Stimulated activated CD8-positive, alpha-beta memory T cell treated with anti-CD3 and anti-CD28 coated beads, Interleukin-4, amount 100 ng/mL, for 24 hours (primary cell): ENCODE data around the gene MRTFA.
"Not testable (repeated sequence)": the region's sequence is repeated elsewhere in the genome, so short reads cannot be mapped to it uniquely, and the experiment has no call there.

Experiments
- DNase-seq: peaks from one replicate; pipeline ENCODE4 v3.0.0-alpha.2; 2020; ENCODE audit warnings: low read depth

The MRTFA gene

DNA sequence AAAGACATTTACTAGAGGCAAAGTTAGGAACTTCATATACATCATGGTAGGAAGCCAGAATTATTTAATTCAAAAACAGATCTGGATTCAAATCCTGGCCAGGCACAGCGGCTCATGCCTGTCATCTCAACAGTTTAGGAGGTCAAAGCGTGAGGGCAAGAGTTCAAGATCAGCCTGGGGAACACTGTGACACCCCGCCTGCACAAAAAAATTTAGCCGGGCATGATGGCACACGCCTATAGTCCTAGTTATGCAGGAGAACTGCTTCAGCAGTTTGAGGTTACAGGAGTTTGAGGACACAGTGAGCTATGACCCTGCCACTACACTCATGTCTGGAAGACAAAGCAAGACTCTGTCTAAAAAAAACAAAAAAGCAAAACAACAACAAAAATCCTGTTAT, 8.9 kb downstream of the MRTFA start:
- no peak for DNase-seq

GRCh38 chr22:40626851-40627250, 9.7 kb downstream of the MRTFA start:
- no peak for DNase-seq

GRCh38 chr22:40625794-40626193, 10.7 kb downstream of the MRTFA start:
- DNase-seq, result not testable (repeated sequence)

DNA sequence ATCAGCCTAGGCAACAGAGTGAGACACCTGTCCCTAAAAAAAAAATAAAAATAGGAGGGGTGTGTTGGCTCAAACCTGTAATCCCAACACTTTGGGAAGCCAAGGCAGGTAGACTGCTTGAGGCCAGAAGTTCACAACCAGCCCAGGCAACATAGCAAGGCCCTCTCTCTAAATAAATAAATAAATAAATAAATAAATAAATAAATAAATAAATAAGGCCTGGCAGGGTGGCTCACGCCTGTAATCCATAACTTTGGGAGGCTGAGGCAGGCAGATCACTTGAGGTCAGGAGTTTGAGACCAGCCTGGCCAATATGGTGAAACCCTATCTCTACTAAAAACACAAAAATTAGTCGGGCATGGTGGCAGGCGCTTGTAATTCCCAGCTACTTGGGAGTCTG, 11.2 kb downstream of the MRTFA start:
- not testable (repeated sequence) for DNase-seq

DNA sequence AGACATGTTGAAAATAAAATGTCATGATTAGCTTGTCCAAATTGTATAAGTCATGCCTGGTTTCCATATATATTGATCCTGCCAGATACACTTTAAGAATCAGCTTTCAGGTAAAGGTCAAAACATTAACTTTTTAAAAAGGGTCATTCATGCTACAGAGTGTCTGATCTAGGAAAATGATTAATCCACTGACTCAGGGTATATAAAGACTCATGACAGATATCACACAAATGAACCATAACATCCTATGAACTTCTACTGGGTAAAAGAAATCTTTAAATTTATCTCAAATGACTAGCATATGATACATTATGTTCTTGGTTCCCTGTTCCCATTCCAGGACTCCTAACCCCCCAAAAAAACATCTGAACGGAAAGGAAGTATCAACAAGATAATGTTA, 11.7 kb downstream of the MRTFA start:
- no peak for DNase-seq

DNA sequence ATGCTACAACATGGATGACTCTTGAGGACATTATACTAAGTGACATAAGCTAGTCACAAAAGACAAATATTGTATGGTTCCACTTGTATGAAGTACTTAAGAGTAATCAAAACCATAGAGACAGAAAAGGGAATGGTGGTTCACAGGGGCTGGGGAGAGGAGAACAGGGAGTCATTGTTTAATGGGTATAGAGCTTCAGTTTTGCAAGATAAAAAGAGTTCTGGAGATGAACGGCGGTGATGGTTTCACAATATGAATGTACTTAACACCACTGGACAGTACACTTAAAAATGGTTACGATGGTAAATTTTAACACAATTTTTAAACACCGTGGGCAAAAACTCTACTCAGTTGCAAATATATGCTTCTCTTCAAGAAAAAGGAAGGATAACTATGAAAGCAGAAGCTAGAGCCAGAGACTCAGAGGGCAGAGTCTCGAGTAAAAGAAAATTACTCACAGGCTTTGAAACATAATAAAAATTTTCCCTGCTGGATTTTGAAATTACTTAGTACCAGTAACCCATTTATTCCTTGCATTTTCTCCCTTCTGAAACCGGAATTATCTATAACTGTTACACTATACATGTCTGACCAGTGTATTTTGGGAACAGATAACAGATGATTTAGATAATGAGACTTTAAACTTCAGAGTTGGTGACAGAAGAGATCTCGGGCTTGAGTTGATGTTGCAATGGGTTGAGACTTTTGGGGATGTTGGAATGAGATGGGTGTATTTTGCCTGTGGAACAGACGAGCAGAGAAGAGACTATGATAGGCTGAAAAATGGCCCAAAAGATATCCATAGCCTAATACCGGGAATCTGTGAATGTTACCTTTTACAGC, 15.0 kb downstream of the MRTFA start:
- no peak for DNase-seq

- no peak for DNase-seq
These were observed 16.0 kb downstream of the MRTFA start for GRCh38 chr22:40620464-40621046.

- DNase-seq, result no peak
These were observed 18.1 kb downstream of the MRTFA start for GRCh38 chr22:40618400-40618799.

DNA sequence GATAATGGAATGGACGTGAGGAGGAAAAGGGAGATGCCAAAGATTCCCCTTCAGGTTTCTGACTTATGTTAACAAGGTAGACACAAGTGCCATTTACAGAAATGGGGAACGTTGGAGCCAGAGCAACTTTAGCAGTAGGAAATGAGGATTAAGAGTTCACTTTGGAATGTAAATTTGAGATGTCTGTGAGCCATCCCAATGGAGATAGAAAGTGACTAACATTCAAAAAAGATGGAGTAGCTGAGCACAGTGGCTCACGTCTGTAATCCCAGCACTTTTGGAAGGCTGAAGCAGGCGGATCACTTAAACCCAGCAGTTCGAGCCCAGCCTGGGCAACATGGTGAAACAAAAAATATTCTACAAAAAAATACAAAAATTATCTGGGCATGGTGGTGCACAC, 19.9 kb downstream of the MRTFA start:
- no peak for DNase-seq

- DNase-seq, result no peak
These were observed 23.5 kb downstream of the MRTFA start for GRCh38 chr22:40613067-40613466.

GRCh38 chr22:40612291-40612751, 24.2 kb downstream of the MRTFA start:
- no peak for DNase-seq

DNA sequence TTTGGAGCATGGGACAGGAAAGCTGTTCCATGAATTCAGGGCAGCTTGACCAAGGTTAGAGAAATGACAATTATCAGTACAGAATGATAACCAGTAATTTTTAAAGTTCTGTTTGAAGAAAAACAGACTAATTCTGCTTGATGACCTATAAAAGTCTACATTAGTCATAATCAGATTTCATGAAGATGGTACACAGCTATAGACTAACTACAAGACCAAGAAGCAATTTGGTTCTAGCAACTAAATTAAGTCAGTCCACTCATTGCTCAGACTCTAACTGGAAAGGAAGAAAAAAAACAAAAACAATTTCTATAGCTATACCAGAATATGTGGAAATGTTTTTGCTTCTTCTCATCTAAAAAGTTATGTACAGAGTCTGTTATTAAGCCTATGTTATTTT, 24.9 kb downstream of the MRTFA start:
- no peak for DNase-seq

- DNase-seq, result no peak
These were observed 26.1 kb downstream of the MRTFA start for GRCh38 chr22:40610329-40610850.

DNA sequence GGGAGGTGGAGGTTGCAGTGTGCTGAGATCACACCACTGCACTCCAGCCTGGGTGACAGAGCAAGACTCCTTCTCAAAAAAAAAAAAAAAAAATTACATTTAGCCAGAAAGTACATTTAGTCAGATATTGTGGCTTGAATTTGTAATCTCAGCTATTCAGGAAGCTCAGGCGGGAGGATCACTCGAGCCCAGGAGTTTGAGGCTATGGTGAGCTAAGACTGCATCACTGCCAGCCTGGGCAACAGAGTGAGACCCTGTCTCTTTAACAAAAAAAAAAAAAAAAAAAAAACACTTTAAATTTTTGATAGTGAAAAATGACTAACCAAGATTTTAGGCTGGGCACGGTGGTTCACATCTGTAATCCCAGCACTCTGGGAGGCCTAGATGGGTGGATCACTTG, 27.3 kb downstream of the MRTFA start:
- DNase-seq, result no peak

DNA sequence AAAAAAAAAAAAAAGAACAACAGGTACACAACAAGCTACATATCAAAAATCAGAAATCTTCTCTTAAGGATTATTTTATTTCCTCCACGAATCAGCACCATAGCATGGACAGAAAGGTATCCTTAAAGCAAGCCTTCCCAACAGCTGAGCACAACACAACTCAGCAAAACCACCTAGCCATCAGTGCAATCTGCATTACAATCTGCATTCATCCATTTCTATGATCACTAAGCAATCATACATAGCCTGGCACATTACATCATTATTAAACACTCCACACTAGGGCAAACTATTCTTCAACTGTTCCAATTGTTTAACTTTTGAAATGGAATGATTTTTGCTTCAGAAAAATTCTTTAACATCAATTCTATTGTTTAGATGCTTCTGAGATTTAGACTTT, 29.0 kb downstream of the MRTFA start:
- no peak for DNase-seq

DNA sequence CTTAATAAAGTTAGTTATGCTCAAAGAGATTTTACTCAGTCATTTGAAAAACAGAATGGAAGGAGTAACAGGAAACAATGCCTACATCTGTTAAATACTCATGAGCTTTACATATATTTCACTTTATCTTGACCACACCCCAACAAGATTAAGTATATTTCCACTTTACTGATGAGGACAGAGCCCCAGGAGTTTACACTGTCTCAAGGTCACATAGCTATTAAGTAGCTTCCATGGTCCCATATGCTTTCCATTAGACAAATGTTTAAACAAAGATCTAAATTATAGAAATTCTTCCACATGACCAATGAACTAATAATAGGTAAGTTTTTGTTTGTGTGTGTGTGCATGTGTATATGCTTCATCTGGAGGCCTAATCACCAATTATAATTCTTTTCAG, 30.2 kb downstream of the MRTFA start:
- no peak for DNase-seq

GRCh38 chr22:40605761-40606160, 30.8 kb downstream of the MRTFA start:
- no peak for DNase-seq

DNA sequence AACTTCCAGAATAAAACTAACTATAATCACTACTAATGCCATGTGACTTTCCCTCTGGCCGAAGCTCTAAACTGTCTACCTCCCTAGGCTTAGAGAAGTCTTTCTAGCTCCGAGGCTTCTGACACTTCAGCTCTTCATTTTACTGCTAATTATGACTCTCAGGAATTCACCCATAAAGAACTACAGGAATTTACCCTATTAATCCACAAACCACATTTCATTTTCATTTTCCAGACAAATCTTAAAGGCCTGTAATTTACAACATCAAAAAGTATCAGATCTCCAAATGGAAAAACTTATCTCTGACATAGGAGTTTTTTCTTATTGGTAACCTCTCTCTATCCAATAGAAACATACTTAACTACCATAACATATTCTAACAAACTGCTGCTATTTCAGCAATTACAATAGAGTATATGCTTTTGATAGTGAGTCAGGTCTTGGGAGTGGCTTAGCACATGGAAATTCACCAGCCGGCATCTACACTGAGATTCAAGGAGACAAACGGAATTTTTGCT, 33.4 kb downstream of the MRTFA start:
- no peak for DNase-seq

- no peak for DNase-seq
These were observed 34.3 kb downstream of the MRTFA start for GRCh38 chr22:40602231-40602630.

DNA sequence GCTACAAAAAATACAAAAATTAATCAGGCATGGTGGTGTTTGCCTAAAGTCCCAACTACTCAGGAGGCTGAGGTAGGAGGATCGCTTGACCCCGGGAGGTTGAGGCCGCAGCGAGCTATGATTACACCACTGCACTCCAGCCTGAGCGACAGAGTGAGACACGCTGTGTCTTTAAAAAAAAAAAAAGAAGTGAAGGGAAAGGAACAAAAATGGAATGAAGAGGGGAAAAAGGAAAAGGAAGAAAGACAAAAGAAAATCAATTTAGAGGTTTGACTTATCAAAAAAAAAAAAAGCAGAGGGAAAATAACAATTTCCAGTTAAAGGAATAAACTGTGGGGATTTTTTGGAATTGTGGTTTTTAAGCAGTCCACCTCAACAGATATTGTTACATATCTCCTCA, 36.8 kb downstream of the MRTFA start:
- no peak for DNase-seq

DNA sequence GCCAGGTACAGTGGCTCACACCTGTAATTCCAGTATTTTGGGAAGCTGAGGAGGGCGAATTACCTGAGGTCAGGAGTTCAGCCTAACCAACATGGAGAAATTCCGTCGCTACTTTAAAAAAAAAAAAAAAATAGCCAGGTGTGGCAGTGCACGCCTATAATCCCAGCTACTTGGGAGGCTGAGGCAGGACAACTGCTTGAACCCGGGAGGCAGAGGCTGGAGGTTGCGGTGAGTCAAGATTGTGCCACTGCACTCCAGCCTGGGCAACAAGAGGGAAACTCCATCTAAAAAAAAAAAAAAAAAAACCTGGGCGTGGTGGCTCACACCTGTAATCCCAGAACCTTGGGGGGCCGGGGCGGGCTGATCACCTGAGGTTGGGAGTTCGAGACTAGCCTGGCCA, 37.8 kb downstream of the MRTFA start:
- DNase-seq, result not testable (repeated sequence)

- no peak for DNase-seq
These were observed 38.7 kb downstream of the MRTFA start for GRCh38 chr22:40597526-40598430.
